H54 (cell line): ENCODE data around the gene CHURC1.

Source experiments
- DNase-seq: peaks from one replicate; pipeline ENCODE4 v3.0.0; 2011; ENCODE audit warnings: low spot score, mixed read lengths; ENCODE audit not compliant: insufficient read length
- FAIRE-seq: peaks from 3 replicates; lab custom pipeline; 2011; peaks lifted over from hg19 to GRCh38; lab: Jason Lieb, UNC
- POLR2A ChIP-seq: IDR thresholded peaks from 2 replicates; pipeline ENCODE4 v1.6.1; 2011; ENCODE audit warnings: low read depth, mild to moderate bottlenecking, low read length

The CHURC1 gene

GRCh38 chr14:64968651-64969050 lies 54.4 kb downstream of the CHURC1 start:
- DNase-seq (peak; percentile 65), FAIRE-seq (peak; percentile 90)
- no peak for TF ChIP-seq POLR2A

DNA sequence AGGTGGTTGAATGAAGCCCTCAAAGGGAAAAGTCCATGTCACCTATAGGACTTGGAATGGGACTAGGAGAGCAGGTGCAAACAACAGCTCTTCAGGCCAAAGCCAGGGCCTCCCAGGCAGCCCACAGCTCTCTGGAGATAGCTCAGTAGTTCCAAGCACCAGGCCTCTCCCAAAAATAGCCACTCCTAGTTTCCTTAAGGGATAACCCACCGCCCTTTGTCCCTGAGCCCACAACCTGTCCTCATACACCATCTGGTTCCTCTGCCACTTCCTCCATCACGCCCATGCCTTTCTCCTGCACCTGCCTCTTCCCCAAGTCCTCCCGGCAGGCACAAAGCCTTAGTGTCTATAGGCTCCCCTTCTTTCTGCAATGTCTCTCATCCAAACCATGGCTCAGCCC lies 55.8 kb downstream of the CHURC1 start:
- DNase-seq (no peak), FAIRE-seq (no peak)
- no peak for TF ChIP-seq POLR2A

DNA sequence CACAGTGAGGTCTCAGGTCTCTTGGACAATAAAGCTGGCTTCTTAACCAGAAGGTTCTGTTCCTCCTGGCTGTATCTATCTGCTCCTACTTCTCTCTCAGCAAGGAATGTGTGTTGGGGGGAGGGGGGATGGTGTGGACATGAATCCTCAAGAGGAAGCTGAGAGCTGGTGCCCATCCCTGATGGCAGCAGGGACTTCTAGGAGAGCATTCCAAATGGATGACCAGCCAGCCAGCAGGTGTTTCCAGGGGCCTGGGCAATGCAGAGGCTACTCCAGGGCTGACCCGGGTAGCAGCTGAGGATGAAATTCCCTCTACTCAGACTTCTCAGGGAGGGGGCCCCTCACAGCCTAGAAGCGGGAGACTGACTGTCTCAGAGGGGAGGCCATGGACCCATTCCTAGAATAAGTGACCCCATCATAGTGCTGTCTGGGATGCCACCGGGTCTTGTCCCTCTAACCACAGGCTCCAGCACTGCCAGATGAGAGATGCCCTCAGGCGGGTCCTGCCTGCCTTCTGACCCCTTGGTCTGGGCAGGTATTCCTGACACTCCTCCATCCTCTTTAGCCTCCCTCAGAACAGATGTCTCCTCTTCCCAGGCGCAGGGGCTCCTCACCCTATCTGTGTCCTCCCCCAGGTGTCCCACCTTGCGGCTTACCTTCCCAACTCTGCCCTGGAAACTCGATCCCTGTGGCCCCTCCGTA lies 56.7 kb downstream of the CHURC1 start:
- FAIRE-seq: peak; percentile 81
- peak; percentile 77 for DNase-seq
- no peak for TF ChIP-seq POLR2A

DNA sequence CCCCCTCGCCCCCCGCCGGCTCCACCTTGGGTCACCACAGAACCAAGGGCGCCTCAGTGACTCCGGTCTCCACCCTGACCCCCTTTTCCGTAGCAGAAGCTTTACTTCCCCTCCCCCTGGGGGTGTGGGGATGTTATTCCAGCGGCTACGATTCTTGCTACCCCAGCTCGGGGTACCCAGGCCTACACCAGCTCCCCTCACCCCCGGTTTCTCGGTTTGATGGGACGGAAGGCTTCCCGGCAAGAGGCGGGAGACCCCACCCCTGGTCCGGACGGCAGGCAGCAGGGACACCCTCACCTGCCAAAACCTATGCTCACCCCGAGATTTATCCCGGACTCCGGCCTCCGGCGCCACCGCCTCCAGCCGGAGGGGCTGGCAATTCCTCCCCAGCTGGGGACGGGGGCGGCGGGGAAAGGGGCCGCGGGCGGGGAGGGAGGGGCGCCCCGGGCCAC lies 57.3 kb downstream of the CHURC1 start:
- no peak for FAIRE-seq
- DNase-seq: no peak
- no peak for TF ChIP-seq POLR2A

DNA sequence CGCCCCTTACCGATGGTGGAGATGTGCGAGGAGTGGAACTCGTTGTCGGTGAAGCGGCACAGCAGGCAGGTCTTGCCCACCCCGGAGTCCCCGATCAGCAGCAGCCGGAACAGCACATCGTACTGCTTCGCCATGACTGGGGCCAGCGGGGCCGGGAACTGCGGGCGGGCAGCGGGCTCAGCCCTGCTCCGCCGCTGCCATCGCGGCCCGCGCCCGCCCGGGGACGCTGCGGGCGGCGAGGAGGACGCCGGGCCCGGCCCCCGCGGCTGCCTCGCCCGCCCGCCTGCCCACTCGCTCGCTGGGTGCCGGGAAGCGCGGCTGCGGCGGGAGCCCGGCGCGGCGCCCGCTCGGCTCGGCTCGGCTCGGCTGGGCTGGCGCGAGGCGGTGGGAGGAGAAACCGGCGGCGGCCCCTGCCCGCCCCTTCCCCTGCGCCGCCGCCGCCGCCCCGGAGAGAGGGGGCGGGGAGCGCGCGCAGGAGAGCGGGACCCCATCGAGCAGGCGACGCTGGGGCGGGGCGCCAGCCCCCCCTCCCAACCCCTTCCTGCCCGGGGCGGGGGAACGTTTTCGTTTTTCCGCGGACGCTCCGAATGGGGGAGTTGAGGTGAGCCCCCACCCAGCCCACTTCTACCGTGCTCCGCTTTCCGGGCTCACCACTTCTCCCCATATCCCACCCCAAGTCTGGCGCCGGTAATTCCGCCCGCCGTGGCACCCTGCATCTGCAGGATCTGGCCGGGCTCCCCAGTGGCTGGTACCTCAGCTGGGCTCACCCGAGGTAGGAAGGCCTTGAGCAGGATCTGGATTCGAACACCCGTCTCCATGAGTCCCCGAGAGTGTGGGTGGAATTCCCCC lies 57.9 kb downstream of the CHURC1 start, which contains the start of gene RAB15:
RAB15 (minus strand) TSS at position 394 of the 849 bp plus-strand sequence; CDS start at position 134, 260 bp downstream.
- FAIRE-seq: no peak
- peak; percentile 39 for DNase-seq

DNA sequence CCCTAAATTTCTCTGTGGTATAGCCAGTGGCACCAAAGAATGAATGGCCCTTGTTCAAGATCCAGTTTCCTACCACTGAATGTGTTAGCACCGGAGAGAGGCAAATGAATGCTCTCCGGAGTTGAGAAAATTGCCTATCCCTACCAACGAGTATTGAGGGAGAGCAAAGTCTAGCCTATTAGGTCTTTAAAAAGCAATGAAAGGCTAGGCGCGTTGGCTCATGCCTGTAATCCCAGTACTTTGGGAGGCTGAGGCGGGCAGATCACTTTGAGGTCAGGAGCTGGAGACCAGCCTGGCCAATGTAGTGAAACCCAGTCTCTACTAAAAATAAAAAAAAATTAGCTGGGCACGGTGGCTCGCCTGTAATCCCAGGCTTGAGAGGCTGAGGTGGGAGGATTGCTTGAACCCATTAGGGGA lies 58.8 kb downstream of the CHURC1 start:
- TF ChIP-seq POLR2A: no peak
- FAIRE-seq (no peak), DNase-seq (no peak)

More for the DNA sequence above, 57.9 kb downstream of the CHURC1 start, which contains the start of gene RAB15:
- TF ChIP-seq POLR2A: no peak

- FAIRE-seq (no peak), DNase-seq (no peak)
- TF ChIP-seq POLR2A: no peak
Observed at GRCh38 chr14:64973826-64974225, 59.6 kb downstream of the CHURC1 start.

- no peak for DNase-seq
- FAIRE-seq: no peak
- no peak for TF ChIP-seq POLR2A
Observed at GRCh38 chr14:64974563-64974962, 60.3 kb downstream of the CHURC1 start.

- DNase-seq (no peak), FAIRE-seq (peak; percentile 94)
- TF ChIP-seq POLR2A: no peak
Observed at GRCh38 chr14:64979336-64980074, 65.2 kb downstream of the CHURC1 start.

DNA sequence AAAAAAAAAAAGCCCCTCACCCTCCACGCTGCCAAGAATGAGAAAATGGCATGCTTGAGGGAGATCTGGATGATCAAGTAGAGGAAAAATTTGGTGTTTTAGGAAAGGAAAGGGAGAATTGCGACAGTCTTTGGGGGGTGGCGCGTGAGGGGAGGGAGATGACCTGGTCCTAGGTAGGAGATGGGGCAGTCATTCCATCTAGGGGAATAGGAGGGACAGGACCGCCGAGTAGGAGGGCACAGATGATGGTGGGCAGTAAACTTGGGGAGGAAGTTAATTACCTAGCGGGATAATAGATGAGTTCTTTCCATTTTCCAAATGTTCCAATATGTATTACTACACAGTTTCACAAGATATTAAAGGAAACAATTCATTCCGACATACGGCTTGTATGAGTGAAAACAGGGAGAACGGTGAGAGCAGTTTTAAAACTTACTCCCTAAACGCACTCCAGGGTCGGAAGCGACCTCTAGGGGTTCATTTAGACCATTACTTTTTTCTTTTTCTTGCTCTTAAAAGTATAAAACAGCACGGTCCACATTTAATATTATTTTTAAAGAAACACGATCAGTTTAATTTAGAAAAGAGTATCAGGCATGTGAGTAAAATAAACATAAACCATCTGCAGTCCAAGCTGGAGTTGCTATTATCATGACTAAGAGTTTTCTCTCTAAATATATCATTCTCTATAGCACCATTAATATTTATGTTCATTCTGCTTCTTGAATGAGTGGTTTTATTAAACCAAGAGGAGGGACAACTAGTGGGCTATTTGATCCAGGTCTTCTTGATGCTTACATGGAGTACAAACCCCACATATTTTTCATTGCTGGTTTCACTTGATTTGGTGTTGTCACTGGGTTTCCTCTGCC lies 69.4 kb downstream of the CHURC1 start:
- DNase-seq (no peak), FAIRE-seq (peak; percentile 88)
- no peak for TF ChIP-seq POLR2A
